ENCODE measurements around the gene PIEZO1.
"Not testable (repeated sequence)": the region's sequence is repeated elsewhere in the genome, so short reads cannot be mapped to it uniquely, and the experiment has no call there.

Gene PIEZO1

DNA sequence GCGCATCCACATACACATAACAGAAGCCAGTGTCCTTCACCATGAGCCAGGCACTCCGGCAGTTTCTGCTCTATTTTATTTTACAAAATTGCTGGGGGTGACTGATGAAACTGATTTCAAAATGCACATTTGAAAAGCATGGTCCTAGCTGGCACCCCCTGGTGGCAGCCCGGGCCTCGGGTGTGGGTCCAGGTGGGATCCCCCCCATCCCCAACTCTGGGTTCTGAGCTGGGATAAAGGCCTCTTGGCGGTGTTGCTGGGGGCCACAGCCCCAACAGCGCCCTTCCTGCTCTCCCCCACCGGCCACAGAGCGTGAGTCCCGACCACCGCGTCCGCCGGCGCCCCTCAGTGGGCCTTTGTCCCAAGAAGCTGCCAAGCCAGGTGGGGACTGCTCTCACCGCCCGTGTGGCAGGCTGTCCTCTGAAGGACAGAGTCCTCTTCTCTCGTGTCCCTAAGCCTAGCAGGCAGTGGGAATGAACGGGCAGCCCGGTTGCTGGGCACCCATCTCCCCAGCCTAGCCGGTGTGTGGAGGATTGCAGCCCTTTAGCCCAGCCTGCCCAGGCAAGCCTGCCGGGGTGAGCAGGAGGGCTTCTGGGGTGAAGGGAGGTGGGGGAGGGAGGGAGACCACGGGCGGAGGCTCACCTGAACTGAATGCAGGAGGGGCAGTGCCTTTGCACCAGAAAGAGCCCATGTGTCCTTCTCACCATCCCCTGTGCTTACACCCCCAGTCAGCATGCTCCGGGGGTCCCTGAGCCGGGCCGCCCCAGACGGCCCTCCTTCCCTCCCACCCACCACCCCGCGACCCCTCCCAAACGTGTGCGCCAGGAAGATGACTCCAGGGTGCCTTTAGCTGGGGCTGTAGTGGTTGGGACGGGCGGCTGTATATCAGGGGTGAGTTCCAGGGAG lies 99.6 kb downstream of the PIEZO1 start:
- DNase-seq = no peak

GRCh38 chr16:88684569-88685155 lies 100.4 kb downstream of the PIEZO1 start:
- DNase-seq = no peak

DNA sequence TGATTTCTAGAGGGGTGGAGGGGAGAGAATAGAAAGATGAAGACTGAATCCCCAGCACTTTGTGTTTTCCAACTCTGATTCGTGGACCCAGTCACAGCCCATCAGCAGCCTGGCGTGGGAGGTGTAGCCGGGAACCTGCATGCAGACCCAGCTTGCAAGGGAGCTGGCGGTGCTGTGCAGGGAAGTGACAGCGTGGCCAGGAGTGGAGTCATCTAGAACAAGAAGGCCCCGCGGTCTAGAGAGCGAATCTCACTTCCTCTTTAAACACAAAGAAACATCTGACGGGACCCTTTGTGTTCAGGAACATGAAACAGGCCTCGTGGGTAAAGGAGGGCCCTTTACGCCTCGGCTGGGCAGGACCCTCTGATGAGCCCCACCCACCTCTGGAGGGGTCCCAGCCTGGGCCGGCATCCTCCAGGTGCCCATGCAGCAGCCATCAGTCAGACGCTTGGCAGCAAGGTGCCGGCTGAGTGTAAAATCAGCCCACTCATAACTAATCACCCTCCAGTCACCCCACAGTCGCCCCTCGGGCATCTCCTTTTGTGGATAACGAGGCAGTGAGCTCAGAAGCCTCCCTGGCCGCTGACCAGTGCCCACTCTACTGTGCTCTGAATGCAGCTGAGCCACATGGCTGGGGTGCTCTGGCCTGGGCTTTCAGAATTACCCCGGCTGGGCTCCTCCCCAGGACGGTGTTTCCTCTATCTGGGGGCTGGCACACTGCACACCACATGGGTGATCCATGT lies 103.1 kb downstream of the PIEZO1 start:
- DNase-seq = no peak

DNA sequence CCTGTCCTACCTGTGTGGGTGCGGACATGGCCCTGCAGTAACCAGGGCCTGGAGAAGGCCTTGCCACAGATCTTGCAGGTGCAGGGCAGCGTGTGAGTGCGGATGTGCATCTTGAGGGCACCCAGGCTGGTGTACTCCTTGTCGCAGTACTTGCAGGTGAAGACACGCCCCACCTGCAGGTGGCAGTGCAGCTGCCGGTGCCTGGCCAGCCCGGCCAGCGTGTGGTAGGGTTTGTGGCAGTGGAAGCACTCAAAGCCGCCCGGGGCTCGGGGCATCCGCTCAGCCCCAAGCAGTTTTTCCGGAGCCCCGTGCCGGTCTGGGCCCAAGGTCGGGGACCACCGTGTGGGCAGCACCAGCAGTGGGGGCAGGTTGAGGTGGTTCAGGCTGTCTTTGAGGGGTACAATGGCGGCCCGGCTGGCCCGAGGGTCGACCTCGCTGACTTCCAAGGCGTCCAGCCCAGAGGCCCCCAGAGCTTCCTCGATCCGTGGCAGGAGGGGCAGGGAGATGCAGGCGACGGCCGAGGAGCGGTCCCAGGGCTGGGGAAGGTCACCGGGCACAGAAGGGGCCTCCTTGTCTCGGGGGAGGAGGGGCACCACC lies 103.8 kb downstream of the PIEZO1 start:
- DNase-seq = no peak

DNA sequence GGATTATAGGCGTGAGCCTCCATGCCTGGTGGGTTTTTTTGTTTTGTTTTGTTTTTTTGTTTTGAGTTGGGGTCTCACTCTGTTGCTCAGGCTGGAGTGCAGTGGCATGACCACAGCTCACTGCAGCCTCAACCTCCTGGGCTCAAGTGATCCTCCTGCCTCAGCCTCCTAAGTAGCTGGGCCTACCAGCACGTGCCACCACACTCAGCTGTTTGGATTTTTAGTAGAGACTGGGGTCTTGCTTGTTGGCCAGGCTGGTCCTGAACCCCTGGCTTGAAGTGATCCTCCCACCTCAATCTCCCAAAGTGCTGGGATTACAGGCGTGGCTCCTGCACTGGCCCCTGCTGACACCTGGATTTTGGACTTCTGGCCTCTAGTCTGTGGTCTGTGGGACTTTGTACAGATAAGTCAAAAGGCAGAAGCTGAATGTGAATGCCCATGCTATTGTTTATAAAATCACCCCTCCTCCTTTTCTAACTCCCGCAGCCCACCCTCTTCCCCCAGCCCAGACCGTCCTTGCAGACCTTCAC lies 104.4 kb downstream of the PIEZO1 start:
- no peak for DNase-seq

DNA sequence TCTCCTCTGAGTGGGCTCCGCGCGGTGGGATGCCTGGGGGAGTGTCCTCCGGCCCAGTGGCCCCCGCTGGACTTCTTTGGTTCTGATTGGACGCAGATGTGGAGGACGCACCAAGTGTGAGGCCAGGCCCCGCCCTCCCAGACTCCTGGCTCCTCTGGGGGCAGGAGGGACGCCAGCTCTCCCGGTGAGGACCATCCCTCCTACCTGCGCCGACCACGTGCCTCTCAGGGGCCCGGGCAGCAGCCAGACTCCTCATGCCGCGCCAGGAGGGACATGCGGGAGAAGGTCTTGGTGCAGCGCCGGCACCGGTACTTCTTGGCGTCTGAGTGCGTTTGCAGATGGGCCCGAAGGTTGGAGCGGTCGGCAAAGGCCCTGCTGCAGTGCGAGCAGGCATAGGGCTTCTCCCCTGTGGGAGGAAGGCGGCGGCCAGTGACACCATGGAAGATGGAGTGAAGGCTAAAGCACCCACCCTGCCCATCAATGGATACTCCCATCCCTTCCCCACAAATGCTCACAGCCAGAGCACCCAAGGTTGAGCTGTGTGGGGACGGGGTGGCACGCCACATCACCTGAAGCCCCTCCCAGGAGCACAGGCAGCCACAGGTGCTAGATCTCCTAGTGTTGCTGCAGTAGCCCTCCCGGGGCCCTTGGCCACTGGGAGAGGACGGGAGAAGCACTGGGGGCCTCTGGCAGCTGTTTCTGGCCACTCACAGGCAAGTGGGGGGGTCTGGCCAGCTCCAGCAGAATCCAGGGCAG lies 106.6 kb downstream of the PIEZO1 start:
- no peak for DNase-seq

- DNase-seq = no peak
Measured at GRCh38 chr16:88677721-88678120, 107.3 kb downstream of the PIEZO1 start.

- DNase-seq = no peak
Measured at GRCh38 chr16:88676502-88677242, 108.3 kb downstream of the PIEZO1 start.

GRCh38 chr16:88673716-88674379 lies 111.2 kb downstream of the PIEZO1 start:
- no peak for DNase-seq

GRCh38 chr16:88672776-88673175 lies 112.2 kb downstream of the PIEZO1 start:
- DNase-seq = no peak

DNA sequence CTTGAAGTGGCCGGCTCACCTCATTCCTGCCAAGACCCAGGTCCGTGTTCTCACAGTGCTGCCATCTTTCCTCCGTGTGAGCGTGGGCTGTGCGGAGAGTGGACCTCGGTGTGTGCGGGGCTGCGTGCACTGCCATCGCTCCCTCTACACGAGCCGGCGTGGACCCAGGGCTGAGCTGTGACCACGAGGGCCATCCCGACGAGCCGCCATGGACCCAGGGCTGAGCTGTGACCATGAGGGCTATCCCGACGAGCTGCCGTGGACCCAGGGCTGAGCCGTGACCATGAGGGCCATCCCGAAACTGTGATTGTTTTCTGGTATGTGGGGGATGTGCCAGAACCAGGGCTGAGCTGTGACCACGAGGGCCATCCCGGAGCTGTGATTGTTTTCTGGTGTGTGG lies 113.2 kb downstream of the PIEZO1 start:
- DNase-seq = no peak

- DNase-seq = no peak
Measured at GRCh38 chr16:88669980-88670379, 115.0 kb downstream of the PIEZO1 start.

DNA sequence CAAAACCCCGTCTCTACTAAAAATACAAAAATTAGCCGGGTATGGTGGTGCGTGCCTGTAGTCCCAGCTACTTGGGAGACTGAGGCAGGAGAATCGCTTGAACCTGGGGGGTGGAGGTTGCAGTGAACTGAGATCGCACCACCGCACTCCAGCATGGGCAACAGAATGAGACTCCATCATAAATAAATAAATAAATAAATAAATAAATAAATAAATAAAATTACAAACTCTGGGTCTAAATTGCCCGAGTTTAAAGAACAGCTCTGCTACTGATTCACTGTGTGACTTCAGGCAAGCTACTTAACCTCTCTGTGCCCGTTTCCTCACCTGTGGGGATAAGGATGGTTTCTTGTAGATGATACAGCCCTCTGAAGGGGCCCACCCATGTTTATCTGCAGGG lies 115.5 kb downstream of the PIEZO1 start:
- not testable (repeated sequence) for DNase-seq

DNA sequence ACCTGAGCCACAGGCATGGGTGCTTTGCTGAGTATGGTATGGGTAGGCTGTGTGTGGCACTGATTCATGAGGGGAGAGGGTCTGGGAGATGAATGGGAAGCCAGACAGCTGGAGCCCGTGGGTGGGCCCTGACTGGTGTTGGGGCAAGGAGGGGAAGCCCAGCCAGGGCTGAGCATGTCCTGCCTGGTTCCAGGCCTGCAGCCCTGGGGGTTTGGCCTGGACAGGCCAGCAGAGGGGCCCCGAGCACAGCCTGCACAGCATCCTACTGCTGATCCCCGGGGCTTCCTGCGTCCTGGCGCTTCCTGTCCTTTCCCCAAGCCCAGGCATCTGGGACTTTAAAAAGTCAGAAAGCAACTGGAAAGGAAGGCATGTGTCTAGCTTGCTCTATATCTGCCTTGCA lies 117.6 kb downstream of the PIEZO1 start:
- no peak for DNase-seq

DNA sequence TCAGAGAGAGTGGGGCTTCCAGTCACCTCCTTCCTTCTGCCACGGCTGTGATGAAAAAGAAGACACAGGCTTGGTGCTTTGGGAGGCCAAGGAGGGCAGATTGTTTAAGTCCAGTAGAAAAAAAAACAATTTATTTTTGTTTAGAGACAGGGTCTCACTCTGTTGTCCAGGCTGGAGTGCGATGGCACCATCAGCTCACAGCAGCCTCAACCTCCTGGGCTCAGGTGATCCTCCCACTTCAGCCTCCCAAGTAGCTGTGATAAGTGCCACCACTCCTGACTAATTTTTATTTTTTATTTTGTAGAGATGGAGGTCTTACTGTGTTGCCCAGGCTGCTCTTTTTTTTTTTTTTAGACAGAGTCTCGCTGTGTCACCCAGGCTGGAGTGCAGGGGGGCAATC lies 119.5 kb downstream of the PIEZO1 start:
- no peak for DNase-seq
